HEK293 (cell line): Measurements from ENCODE around the gene DVL3.

Experiments used
- CTCF ChIP-seq: fragments of 450-650 bp; formaldehyde crosslinking; IDR thresholded peaks from 2 replicates; pipeline ENCODE4 v1.5.1; 2016; ENCODE audit warnings: missing biosample characterization, missing genetic modification characterization
- ZNF274 ChIP-seq, 2 experiments: fragments of 200-500 bp in 1 of 2; fragments of 450-650 bp in 1 of 2; sonication (Bioruptor generic) in 1 of 2; formaldehyde crosslinking in 1 of 2; IDR thresholded peaks; 2 replicates each; pipeline versions ENCODE4 v1.5.1 to v1.6.1; 2014 to 2016; ENCODE audit warnings: borderline replicate concordance in 1 of 2, inconsistent platforms in 1 of 2, low read length in 1 of 2, missing biosample characterization in 1 of 2, missing genetic modification characterization in 1 of 2
- ZNF785 ChIP-seq: fragments of 450-650 bp; formaldehyde crosslinking; IDR thresholded peaks from 2 replicates; pipeline ENCODE4 v1.5.1; 2016; ENCODE audit warnings: missing biosample characterization, missing genetic modification characterization

- no peak for TF ChIP-seq ZNF274 (IDR thresholded peaks at IDR 0.05; ENCODE audit: low read length)
- no peak for TF ChIP-seq ZNF274 (tag by site-specific recombination; IDR thresholded peaks at IDR 0.05; ENCODE audit: borderline replicate concordance)
- TF ChIP-seq CTCF (tag by site-specific recombination), result no peak
- no peak for TF ChIP-seq ZNF785 (tag by site-specific recombination)
Measured at GRCh38 chr3:184193991-184194539, 38.9 kb downstream of the DVL3 start.
